ENCODE data around the gene PLCL1.

PLCL1 gene

DNA sequence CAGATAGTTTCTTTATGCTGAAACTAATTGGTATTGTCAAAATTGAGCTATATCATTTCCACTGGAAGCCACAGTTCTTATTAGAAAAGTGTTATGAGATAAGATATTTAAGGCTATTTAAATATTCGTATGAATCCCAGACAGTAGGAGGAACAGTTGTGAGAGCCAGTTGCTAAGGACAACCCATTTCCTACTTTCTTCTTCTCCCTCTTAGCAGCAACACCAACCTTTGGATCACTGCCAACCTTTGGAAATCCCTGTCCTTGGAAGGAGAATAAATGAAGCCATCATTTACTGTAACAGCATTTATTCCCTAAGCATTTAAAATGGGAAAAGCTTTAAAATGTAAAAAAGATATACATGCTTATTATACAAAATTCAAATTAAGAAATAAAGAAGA, 85.8 kb downstream of the PLCL1 start:
- DNase-seq: no peak

DNA sequence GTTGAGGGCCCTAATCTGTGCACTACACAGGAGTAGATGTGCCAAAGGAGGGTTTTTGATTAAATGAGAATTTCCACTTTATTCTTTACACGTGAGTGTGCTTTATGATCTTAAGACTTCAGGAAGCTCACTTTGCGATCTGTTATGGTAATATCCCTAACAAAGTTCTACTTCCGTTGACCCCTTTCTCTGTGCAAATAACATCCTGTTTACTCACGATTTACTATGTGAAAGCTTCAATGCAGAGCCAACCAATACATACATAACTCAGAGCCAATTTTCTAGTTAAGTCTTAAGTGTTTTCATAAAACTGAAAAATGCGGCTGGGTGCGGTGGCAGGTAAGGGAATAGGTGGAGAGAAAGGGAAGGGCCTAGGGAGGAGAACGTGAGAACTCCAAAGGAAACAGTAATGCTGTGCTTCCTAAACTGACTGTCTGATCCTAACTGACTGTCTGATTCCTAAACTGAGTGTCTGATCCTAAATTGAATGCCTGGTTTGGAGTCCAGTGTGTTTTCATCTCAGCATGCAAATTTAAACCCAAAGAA, 87.6 kb downstream of the PLCL1 start:
- DNase-seq: no peak

DNA sequence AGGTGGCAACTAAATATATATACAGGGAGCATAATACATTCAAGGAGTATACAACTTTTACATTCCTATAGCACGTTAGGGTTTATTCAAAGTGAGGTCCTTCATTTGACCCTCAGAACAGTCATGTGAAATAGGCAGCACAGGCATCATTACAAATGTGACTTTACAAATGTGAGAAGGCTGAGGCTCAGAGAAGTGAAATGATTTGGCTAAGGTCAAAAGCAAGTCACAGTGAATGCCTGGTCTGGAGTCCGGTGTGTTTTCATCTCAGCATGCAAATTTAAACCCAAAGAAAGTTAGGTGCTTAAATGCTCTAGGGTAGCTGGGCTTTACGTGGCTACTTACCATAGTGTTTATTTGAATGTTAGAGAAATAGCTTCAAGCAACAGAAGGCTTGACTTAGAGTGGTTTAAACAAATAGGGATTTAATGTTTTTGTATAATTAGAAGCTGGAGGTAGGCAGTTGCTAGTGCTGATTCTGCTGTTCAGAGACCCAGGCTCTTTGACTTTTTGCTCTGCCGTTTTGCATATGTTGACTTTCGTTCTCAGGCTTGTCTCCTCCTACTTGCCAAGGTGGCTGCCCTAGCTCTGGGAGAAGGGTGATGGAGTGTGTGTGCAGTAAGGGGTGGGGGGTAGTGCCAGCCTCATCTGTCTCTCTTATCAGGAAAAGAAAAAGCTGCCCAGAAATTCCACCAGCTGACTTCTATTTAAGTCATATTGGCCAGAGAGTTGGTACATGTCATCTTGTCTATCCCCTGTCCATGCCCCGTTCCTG, 89.2 kb downstream of the PLCL1 start:
- no peak for DNase-seq

DNA sequence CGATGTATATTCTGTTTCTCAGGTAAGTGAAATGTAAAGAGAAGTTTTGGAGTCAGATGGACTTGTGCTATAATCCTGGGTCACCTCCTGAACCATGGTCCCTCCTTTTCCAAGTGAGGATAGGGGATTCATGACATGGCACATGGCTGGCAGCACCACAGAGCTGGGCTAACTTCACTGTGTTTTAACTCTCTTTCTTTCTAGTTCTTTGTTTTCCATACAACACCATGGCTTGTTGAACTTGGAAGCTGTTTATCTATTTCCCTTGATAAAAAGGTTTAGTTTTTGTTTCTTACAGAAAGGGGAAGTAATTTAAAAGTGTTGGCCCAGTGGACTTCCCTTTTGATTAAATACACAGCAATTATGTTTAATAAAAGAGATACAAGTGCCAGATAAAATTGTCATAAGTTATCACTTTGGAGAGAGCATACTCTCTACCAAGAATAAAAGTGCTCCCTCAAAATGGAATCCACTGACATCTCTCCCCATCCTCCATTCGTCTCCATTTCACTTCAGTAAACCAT, 90.4 kb downstream of the PLCL1 start:
- DNase-seq: no peak

DNA sequence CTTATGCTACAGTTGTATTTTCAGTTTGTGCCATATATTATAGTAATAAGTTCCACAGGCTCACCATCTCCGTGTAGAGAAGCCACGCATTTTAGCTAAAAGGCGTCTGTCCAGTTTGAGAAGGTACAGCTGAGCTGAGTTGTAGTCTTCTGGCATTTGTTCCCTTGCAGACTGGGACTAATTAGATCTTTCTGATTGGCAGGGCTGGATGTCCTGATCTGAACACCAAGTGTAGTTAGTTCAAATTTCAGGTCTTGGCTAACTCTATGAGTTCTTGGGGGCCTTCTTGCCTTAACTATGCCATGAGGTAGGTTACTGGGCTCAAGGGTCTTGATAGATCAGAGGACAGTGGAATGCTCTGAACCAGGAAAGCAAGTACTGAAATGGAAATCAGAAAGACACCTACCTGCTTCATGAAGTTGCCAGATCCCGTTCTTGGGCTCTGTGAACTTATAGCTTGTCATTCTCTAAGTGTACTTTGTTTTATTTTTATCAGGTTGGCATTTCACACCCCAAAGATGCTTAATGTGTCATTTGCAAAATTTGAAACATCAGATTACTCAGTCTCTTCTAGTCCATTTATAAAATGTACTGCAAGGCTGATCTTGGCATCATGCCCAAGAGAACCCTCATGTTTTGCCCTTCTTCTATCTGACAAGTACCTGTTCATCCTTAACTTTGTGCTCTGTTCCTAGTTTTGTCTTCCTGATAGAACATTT, 93.7 kb downstream of the PLCL1 start:
- DNase-seq: no peak

DNA sequence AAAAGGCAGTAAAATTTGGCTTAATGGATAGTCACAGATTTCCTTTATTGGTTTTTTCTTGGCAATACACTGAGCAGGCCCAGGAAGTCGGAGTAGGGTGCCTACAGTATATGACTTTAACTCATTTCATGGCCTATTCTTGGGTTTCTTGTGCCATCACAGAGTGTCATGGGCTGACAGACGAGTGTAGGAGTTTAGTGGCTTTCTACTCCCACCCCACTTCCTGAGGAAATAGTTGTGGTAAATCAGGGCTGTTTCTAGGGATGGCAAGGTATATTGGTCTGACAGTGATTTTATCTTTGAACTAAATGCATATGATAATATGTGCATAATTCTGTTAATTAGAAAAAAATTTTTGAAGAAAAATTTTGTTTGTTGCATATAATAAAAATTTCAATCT, 100.1 kb downstream of the PLCL1 start:
- DNase-seq: no peak

DNA sequence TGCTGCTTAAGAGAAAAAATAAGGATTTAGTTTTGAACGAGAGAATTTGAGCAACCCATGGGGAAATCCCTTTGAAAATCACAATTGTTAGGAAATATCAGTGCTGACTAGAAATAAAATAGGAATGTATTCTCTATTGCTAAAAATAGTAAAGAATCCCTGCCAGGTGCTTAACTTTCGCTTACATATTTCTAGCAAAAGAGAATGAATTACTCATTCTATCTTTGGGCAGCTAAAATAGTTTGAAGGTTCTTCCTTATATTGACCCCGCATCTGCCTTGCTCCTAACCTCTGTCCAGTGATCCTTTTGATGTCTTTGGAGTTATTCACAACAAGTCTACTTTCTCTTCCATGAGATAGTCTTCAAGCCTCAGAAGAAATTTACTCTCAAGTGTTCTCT, 103.8 kb downstream of the PLCL1 start:
- DNase-seq: peak; percentile 32

DNA sequence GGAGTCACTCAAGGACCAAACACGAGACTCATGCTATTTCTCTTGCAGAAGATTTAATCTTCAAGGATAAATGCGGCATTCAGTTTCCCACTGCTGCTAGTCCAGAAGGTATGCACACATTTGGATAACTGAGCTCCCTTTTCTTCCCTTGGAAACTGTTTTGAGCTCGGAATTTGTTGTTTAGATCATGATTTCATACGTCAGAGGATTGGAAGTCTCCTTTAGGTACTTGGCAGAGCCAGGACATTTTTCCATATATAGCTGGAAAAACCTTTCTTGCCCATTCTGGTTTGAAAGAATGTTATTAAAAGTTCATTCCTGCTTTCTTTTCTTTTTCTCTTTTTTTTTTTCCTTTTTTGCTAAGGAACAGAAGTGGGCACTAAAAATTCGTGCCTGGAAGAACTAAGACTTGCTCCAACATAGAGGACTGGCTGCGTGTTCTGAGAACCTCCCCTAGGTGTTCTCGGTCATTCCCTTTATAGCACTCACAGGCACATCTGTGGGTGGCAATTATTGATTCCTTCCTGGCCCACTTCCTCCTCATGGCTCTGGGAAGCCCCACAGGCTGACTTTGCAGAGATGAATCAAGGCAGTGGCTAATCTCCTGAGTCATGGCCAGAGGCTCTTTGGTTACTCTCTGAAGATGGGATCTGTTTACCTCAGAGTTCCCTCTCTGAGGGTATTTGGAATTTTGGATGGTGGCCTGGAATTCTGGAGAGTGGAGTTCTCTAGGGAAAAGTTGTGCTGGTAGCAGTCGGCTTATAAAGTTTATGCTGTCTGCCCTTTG, 104.8 kb downstream of the PLCL1 start:
- peak; percentile 95 for DNase-seq

DNA sequence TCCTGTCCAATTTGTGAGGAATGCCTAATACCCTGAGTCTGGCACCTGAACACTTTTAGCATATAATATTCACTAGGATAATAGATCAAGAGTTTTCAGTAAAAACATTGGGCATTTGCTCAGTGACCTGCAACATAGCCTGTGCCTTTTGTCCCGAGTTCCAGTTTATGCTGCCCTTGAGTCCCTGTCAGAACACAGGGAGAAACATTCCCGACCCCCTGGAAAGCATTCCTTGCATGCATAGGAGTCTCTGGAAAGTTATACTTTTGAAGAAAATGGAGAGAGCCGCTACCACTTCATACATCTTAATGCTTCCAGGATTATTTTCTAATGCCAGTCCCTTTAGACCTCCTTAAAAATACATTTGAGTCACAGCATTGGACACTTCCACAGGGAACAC, 107.3 kb downstream of the PLCL1 start:
- DNase-seq: peak; percentile 36

DNA sequence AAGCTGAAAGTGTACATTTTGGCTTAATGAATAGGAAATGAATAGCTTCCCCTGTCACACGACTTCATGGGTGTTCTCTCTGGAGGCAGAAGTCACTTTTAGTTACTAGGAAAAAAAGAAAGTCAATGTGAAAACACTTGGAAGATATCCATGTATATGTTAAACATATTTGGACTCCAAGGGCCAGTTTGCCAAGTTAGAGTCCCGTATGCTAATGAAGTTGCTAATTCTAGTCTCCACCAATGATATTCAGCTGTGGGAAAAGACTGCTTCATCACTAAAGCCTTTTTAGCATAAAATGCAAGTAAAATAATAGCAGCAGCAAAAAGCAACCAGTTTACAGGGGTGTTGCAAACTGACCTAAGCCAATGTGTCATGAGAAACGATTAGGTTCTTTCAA, 108.7 kb downstream of the PLCL1 start:
- no peak for DNase-seq

DNA sequence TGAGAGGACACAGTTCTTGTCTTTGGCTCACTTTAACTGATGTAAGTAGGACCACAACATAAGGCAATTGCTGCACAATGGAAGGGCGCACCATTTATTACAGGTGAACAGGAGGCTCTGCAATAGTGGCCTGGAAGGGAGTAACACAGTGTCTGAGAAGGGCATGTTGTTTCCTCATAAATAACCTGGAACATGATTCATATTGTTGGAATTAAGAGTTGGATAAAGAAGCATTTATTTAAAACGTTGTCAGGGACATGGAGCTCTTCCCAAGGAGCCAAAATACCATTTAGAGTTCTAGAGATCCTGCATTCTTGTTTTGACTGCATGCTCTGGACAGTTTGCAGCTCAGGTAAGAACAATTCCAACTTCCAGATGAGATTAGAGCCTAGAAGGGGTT, 110.4 kb downstream of the PLCL1 start:
- peak; percentile 26 for DNase-seq

DNA sequence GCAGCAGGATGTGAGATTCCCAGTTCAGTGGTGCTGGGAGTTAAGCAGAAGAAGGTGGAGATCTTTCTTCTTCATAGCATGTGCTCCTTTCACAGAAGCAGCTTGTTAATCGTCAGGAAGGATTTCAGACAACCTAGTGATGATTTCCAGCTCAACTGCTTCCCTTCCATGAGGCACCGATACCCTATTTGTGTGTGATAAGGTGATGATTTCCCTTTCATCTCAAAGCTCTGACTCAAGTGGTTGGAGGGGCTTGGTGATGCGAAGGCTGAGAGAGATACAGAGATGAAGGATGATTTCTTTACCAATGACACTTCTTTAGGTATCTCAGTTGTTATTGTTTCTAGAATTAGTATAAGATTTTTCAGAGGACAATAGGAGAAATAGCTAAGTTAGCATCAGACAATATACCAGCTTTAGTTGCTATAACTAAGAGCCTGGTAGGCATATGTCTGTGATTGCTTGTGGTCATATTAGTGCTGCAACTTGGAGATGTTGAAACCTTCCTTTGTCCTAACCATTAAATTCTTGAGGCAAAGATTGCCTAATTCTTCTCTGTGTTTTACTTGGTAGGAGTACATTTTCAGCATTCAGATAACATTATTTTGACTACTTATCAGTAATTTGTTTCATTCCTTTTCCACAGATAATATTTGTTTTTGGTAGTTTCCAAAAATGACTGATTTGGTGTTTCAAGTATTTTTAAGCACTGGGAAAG, 111.3 kb downstream of the PLCL1 start:
- DNase-seq: peak; percentile 76

DNA sequence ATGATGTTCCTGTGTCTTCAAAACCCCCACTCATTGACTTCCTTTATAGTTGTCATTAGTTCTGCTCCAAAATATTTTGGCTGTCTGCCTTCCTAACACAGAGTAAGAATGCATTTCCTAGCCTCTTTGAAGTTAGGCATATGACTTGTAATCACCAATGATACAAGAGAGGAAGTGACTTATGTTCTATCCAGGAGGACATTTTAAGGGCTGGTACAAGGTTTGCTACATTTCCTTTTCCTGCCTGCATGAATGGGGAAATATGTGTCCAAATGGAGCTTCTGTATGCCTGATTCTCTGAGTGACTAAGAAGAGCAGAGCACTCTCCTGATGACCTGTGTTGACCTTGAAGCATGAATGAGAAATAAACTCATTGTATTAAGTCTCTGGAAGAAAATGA, 115.1 kb downstream of the PLCL1 start:
- no peak for DNase-seq

DNA sequence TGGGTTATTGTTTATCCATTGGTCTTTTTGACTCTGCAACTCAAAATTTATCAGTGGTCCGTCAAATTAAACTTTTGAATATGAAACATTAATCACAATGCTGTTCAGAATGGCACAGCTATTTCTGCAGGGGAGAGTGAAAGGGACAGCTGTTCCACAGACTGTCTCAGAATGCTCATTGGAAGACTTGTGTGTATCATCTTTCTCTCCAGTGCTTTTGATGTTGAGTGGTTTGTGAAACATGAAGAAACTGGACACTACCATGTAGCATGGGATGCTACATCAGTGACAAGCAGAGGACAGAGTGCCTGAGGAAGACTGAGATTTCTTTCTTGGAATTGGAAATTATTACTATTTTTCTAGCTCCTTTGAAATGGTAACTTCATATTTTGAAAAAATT, 115.7 kb downstream of the PLCL1 start:
- DNase-seq: no peak

DNA sequence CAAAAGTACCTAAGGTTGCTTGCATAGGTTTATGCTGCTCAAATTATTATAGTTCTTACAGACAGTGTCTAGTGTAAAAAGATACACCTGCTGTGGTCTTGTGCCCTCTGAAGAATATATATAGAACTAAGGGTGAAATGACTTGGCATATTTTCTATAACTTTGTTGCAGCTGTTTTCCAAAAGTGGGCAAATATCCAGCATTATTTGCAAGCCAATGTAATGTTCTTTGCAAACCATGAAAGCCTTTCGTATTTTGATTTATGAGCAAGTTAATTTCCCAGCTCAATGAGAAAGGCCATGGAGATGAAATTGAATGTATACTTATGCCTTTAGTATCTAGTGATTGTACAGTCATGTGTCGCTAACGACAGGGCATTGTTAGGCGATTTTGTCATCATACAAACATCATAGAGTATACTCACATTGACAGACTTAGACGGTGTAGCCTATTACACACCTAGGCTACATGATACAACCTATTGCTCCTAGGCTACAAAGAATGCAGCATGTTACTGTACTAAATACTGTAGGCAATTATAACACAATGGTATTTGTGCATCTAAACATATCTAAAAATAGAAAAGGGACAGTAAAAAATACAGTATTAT, 116.3 kb downstream of the PLCL1 start:
- DNase-seq: no peak

DNA sequence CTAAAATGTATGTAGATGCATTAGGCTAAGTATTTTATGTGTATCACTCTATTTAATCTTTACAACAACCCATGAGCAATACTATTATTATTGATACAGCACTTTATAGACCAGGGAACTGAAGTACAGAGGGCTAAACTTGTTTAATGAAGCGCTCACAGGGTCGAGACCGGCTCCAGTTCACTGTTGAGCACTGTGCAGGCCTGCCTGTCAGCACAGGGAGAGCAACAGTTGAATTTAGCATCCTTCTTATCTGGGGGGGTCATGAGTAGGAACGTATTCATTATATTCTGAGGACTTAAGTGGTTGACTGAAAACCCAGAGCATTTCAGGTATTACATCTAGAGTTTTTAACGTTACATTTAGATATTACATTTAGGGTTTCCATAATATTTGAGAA, 120.1 kb downstream of the PLCL1 start:
- DNase-seq: no peak

DNA sequence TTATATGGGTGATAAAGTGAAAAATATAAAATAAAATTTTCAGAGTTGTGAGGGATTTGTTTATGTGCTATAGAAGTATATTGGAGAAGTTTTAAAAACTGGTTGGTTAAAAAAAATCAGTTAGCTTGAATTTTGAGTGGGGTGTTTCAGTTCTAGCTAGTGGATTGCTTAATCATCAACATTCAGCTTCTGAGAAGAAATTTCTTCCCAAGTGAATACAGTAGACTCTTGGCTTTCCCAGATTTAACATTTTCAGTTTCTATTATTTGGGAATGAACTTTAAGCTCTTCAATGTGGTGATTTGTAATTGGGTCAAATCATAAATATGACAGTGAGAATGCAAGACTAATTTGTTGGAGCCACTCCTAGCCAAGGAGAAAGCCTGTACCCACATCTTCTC, 120.8 kb downstream of the PLCL1 start:
- no peak for DNase-seq

DNA sequence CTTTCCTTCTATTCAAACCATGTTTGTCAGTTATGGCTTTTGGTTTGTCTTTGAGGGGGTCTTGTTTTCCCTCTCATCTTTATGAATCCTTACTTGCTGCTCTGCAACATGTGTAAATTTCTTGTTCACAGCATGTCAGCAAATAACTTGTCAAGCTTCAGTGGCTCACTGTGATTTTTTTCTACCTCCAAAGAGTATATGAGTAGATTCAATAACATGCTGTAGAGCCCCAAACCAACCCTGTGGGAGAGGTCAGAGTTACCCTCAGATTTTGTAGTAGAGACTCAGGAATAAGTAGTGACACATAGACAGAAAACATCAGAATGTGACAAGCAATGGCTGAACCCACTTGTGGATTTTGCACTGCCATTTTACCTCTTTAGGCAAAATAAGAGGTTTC, 121.6 kb downstream of the PLCL1 start:
- no peak for DNase-seq

DNA sequence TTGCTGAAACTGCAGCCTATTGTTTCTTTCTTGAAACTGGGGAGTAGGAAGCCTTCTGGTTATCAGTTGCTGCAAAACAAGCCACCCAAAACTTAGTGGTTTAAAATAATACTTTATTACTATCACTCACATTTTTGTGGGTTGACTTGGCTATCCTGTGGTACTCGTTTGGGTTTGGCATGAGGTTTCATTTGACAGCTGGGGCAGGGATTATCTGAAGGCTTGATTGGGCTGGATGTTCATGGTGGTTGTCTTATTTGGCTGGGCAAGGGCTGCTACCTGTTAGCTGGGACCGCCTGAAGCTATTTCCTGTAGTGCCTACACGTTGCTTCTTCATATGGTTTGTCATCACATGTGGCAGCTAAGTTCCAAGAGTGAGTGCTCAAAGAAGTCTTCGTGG, 122.3 kb downstream of the PLCL1 start:
- DNase-seq: peak; percentile 30

DNA sequence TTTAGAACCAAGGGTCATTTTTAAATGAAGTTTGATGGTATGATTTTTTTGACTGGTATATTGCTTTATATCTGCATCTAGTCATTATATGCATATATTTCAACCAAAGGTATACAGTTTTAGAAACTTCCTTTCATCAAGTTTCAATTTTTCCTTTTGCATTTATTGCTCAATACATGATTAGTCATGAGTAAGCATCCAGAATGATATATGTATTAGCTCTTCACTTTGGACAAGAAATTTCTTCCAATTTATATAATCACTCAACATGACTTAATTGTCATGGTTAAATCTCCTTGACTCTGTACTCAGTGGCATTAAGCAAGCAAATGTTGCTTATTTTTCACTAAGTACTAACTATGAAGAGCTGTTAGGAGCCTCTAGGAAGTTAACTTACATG, 123.6 kb downstream of the PLCL1 start:
- peak; percentile 30 for DNase-seq

DNA sequence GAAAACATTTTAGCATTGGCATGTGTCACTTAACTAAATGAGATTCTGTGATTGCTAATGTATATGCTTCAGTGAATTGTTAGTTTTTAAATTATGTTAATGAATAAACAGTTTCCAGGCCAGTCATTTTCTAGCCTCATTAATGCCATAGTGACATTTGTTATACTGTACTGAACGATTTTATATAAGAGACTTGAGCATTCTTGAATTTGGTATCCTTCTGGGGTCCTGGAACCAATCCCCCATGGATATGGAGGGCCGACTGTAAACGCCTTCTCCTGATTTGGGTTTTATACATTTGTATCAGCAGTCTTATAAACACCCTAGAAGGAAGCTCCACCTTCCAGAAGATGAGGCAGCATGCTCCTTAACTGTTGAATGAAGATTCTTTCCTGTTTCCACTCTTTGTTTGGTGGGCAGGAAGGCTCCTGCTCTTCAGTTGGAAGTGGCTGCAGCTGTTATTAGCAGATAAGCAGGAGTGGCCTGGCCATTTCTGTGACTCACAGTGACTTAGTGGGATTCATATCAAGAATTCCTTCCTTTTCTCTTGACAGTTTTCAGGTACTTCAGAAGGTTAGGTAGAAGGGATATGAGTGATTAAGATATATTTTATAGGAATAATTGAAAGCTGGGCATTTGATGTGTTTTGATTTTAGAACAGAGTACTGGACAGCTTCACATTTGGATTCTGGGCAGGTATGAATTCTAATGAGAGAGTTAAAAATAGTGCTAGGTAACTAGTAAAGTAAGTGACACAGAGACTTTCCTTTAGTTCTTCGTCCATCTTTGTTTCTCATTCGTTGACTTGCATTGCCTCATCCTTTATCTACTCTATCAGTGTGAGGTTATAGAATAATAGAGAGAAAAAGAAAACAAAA, 124.9 kb downstream of the PLCL1 start:
- DNase-seq: no peak

Measured in fibroblast of skin of right biceps (primary cell).